Liver (tissue), 9 donors: Measurements from ENCODE around the gene RETREG1. TPM values are rescaled to one million over a fixed set of nuclear protein-coding genes. Genes with fewer than 3 reads are reported as not detected.

Source experiments
- DNase-seq: peaks from one replicate; pipeline ENCODE4 v3.0.0-alpha.2; 2017; ENCODE audit warnings: low spot score
- H3K27ac ChIP-seq, 2 donors: one replicate each; pipeline ENCODE4 v1.7.0; 2013; ENCODE audit warnings: inconsistent platforms in 2 of 2, low read length in 2 of 2, control low read depth in 1 of 2, low read depth in 1 of 2, mild to moderate bottlenecking in 1 of 2
- H3K27me3 ChIP-seq, 4 donors: one replicate each; pipeline versions ENCODE4 v1.6.1 to v1.7.0; 2013; ENCODE audit warnings: low read length in 3 of 4, inconsistent platforms in 1 of 4, mild to moderate bottlenecking in 1 of 4, moderate library complexity in 1 of 4; ENCODE audit not compliant: control insufficient read depth in 4 of 4, insufficient read depth in 4 of 4
- H3K36me3 ChIP-seq, 4 donors: one replicate each; pipeline versions ENCODE4 v1.6.1 to v1.7.0; 2013; ENCODE audit warnings: low read length in 3 of 4, mild to moderate bottlenecking in 3 of 4, low read depth in 1 of 4, moderate library complexity in 1 of 4; ENCODE audit not compliant: control insufficient read depth in 4 of 4, insufficient read depth in 3 of 4
- H3K4me1 ChIP-seq, 4 donors: one replicate each; pipeline versions ENCODE4 v1.6.1 to v1.7.0; 2013; ENCODE audit warnings: low read length in 3 of 4, mild to moderate bottlenecking in 3 of 4, moderate library complexity in 1 of 4; ENCODE audit not compliant: control insufficient read depth in 4 of 4, insufficient read depth in 4 of 4
- H3K4me3 ChIP-seq, 3 donors: one replicate each; pipeline versions ENCODE4 v1.6.1 to v1.7.0; 2013; ENCODE audit warnings: low read length in 3 of 3, control low read depth in 1 of 3, low read depth in 1 of 3, mild to moderate bottlenecking in 1 of 3
- H3K9ac ChIP-seq, 2 donors: one replicate each; pipeline ENCODE4 v1.7.0; 2013; ENCODE audit warnings: low read length in 2 of 2, mild to moderate bottlenecking in 2 of 2, moderate library complexity in 2 of 2, control low read depth in 1 of 2, low read depth in 1 of 2
- H3K9me3 ChIP-seq, 4 donors: one replicate each; pipeline versions ENCODE4 v1.6.1 to v1.7.0; 2013; ENCODE audit warnings: low read length in 3 of 4; ENCODE audit not compliant: control insufficient read depth in 4 of 4
- CTCF ChIP-seq: fragments of 150-350 bp; IDR thresholded peaks from 2 replicates; pipeline ENCODE4 v1.5.1; 2017; ENCODE audit warnings: improper control_type of control experiment, low read depth, low read length; ENCODE audit not compliant: missing input control
- EGR1 ChIP-seq, 2 donors: IDR thresholded peaks; 2 replicates each; pipeline ENCODE4 v1.6.1; 2016 to 2018; ENCODE audit warnings: antibody characterized with exemption in 2 of 2, low read depth in 2 of 2
- FOXA1 ChIP-seq: IDR thresholded peaks from 2 replicates; pipeline ENCODE4 v1.6.1; 2016; ENCODE audit warnings: antibody characterized with exemption
- FOXA2 ChIP-seq: IDR thresholded peaks from 2 replicates; pipeline ENCODE4 v1.6.1; 2016; ENCODE audit warnings: antibody characterized with exemption
- HNF4A ChIP-seq, 2 donors: conservative IDR thresholded peaks; 2 replicates each; pipeline ENCODE4 v1.6.1; 2016; ENCODE audit warnings: antibody characterized with exemption in 2 of 2, mild to moderate bottlenecking in 2 of 2
- HNF4G ChIP-seq: IDR thresholded peaks from 2 replicates; pipeline ENCODE4 v1.6.1; 2016; ENCODE audit warnings: antibody characterized with exemption
- JUND ChIP-seq, 2 donors: IDR thresholded peaks; 2 replicates each; pipeline ENCODE4 v1.6.1; 2016; ENCODE audit warnings: antibody characterized with exemption in 2 of 2
- MAX ChIP-seq: IDR thresholded peaks from 2 replicates; pipeline ENCODE4 v1.6.1; 2016; ENCODE audit warnings: antibody characterized with exemption
- NR2F2 ChIP-seq: IDR thresholded peaks from 2 replicates; pipeline ENCODE4 v1.6.1; 2016; ENCODE audit warnings: antibody characterized with exemption
- RAD21 ChIP-seq, 2 donors: IDR thresholded peaks; 2 replicates each; pipeline ENCODE4 v1.6.1; 2016; ENCODE audit warnings: antibody characterized with exemption in 2 of 2, mild to moderate bottlenecking in 2 of 2
- REST ChIP-seq: IDR thresholded peaks from 2 replicates; pipeline ENCODE4 v1.6.1; 2016; ENCODE audit warnings: antibody characterized with exemption, mild to moderate bottlenecking
- RXRA ChIP-seq, 2 donors: IDR thresholded peaks; 2 replicates each; pipeline ENCODE4 v1.6.1; 2017 to 2018; ENCODE audit warnings: antibody characterized with exemption in 2 of 2, mild to moderate bottlenecking in 1 of 2
- SP1 ChIP-seq: IDR thresholded peaks from 2 replicates; pipeline ENCODE4 v1.6.1; 2018; ENCODE audit warnings: antibody characterized with exemption, mild to moderate bottlenecking
- TAF1 ChIP-seq: conservative IDR thresholded peaks from 2 replicates; pipeline ENCODE4 v1.6.1; 2016; ENCODE audit warnings: antibody characterized with exemption, mild to moderate bottlenecking
- YY1 ChIP-seq: IDR thresholded peaks from 2 replicates; pipeline ENCODE4 v1.6.1; 2016; ENCODE audit warnings: antibody characterized with exemption, mild to moderate bottlenecking
- ZBTB33 ChIP-seq: IDR thresholded peaks from 2 replicates; pipeline ENCODE4 v1.6.1; 2016; ENCODE audit warnings: antibody characterized with exemption
- WGBS: extraction: QIAGEN DNeasy Blood & Tissue Kit; methylation state at CpG from one replicate; pipeline ENCODE4 v1.1.7; 2013; 5-methylcytosine and 5-hydroxymethylcytosine counted together
- polyA plus RNA-seq, 2 donors: library from polyadenylated mRNA; stranded (reverse) in 1 of 2; unstranded in 1 of 2; fragments of 200-250 nt in 1 of 2; fragments of >200 nt in 1 of 2; fragmentation: Nextera tagmentation in 1 of 2; extraction: Ambion mirVana in 1 of 2; gene quantifications; one replicate each; pipeline versions ENCODE4 v1.2.1 to v1.2.3, GENCODE V29; 2013 to 2015
- total RNA-seq, 2 donors: library from RNA; depleted of rRNA; stranded (reverse); fragments of >200 nt; gene quantifications; one replicate each; pipeline ENCODE4 v1.2.3, GENCODE V29; 2014
- donor health status: healthy.
- donor health status: healthy.
- donor health status: healthy.
- donor health status: healthy.
- donor health status: healthy.

The RETREG1 gene
- total and polyA plus RNA-seq, 4 donors = 0.70 to 28.1 (median 4.2) TPM

- DNase-seq = no peak
- TF ChIP-seq RXRA (IDR thresholded peaks at IDR 0.05) = peak in 1 of 2 donors; percentile 28
- TF ChIP-seq RAD21 (IDR thresholded peaks at IDR 0.05) = peak in 1 of 2 donors; percentile 5
- no peak for TF ChIP-seq TAF1
- no peak for TF ChIP-seq FOXA1
- TF ChIP-seq HNF4A (conservative IDR thresholded peaks at IDR 0.05) = peak; percentile 78 to 79
- TF ChIP-seq JUND (IDR thresholded peaks at IDR 0.05) = peak in 1 of 2 donors; percentile 30
- 38% methylated on average over 2 of the region's 2 CpGs for WGBS
- Histone ChIP-seq H3K9me3 (no peaks in the 10 kb centered on the region), H3K27me3 (no peaks in the 10 kb centered on the region), H3K36me3 (no peaks in the 10 kb centered on the region), H3K9ac (no peak overlapping the region), H3K27ac (no peak overlapping the region), H3K4me1 (peaks cover 13 to 29% (median 26%) of the 10 kb centered on the region in 4 donors), H3K4me3 (no peak overlapping the region)
Measured at GRCh38 chr5:16573401-16573800, 43.4 kb downstream of the RETREG1 start.

- Histone ChIP-seq H3K27ac (no peak overlapping the region), H3K36me3 (no peaks in the 10 kb centered on the region), H3K9ac (no peak overlapping the region), H3K27me3 (no peaks in the 10 kb centered on the region), H3K4me3 (no peak overlapping the region), H3K9me3 (no peaks in the 10 kb centered on the region), H3K4me1 (peaks cover 13 to 29% (median 26%) of the 10 kb centered on the region in 4 donors)
- TF ChIP-seq HNF4A (conservative IDR thresholded peaks at IDR 0.05) (no peak), MAX (no peak), CTCF (no peak), SP1 (no peak), REST (no peak), HNF4G (no peak), YY1 (no peak), FOXA1 (no peak), RXRA (IDR thresholded peaks at IDR 0.05) (no peak), EGR1 (IDR thresholded peaks at IDR 0.05; ENCODE audit: low read depth in 2 of 2) (no peak), NR2F2 (no peak), FOXA2 (no peak), ZBTB33 (no peak)
- no peak for DNase-seq
- 93% methylated on average over 19 of the region's 19 CpGs for WGBS
Measured at GRCh38 chr5:16572289-16573015, 44.3 kb downstream of the RETREG1 start.
